Esophagus squamous epithelium (tissue), 5 donors: ENCODE measurements around the gene MOB3B. TPM values are rescaled to one million over a fixed set of nuclear protein-coding genes. Genes with fewer than 3 reads are reported as not detected.

Source experiments
- DNase-seq: peaks from one replicate; lab custom pipeline; 2025; lab: John Stamatoyannopoulos, UW
- H3K27ac ChIP-seq, 4 donors: fragments of 200-600 bp; sonication (generic); one replicate each; pipeline ENCODE4 v1.5.1; 2016 to 2019; ENCODE audit warnings: mild to moderate bottlenecking in 1 of 4
- H3K27me3 ChIP-seq, 4 donors: fragments of 200-600 bp; sonication (generic); 1 replicate in 3 of 4; 2 replicates in 1 of 4; pipeline versions ENCODE4 v1.5.1 to v1.6.0; 2017 to 2021; ENCODE audit warnings: antibody characterized with exemption in 1 of 4
- H3K36me3 ChIP-seq, 3 donors: fragments of 200-600 bp; sonication (generic); one replicate each; pipeline ENCODE4 v1.5.1; 2016 to 2019
- H3K4me1 ChIP-seq, 3 donors: fragments of 200-600 bp; sonication (generic); one replicate each; pipeline ENCODE4 v1.5.1; 2017 to 2019
- H3K4me3 ChIP-seq, 4 donors: fragments of 200-600 bp; sonication (generic); 1 replicate in 3 of 4; 2 replicates in 1 of 4; pipeline ENCODE4 v1.5.1; 2016 to 2019; ENCODE audit warnings: mild to moderate bottlenecking in 2 of 4, moderate library complexity in 1 of 4
- H3K9me3 ChIP-seq, 3 donors: fragments of 200-600 bp; sonication (generic); one replicate each; pipeline ENCODE4 v1.5.1; 2016 to 2019
- POLR2A ChIP-seq, 4 donors: fragments of 450-650 bp; IDR thresholded peaks; one replicate each; pipeline ENCODE4 v1.6.1; 2017; ENCODE audit warnings: antibody characterized with exemption in 4 of 4, mild to moderate bottlenecking in 4 of 4, moderate library complexity in 3 of 4
- WGBS, 2 donors: methylation state at CpG; one replicate each; pipeline ENCODE4 v1.1.5; 2018; 5-methylcytosine and 5-hydroxymethylcytosine counted together
- intact Hi-C: fragments of 100-400 bp; cut with DNase I; formaldehyde crosslinking; loops from one replicate; pipeline ENCODE4 v1.15.0; 2022
- total RNA-seq, 4 donors: library from RNA; depleted of rRNA; stranded (reverse); fragments of >200 nt; gene quantifications; one replicate each; pipeline ENCODE4 v1.1.0, GENCODE V29; 2016
- TF ChIP-seq, protein P1 (sequence below), 6 experiments: fragments of 450-650 bp in 4 of 6; fragments of 200-600 bp in 2 of 6; sonication (generic) in 2 of 6; IDR thresholded peaks; one replicate each; pipeline ENCODE4 v1.5.1; 2016 to 2019; ENCODE audit warnings: antibody characterized with exemption in 6 of 6, mild to moderate bottlenecking in 4 of 6, moderate library complexity in 4 of 6
- donor health status: DM: yes; HTN: yes; CAD: no.

MOB3B gene
- total RNA-seq, 4 donors from 2014 or later, result 2.2 to 7.6 (median 5.2) TPM

DNA sequence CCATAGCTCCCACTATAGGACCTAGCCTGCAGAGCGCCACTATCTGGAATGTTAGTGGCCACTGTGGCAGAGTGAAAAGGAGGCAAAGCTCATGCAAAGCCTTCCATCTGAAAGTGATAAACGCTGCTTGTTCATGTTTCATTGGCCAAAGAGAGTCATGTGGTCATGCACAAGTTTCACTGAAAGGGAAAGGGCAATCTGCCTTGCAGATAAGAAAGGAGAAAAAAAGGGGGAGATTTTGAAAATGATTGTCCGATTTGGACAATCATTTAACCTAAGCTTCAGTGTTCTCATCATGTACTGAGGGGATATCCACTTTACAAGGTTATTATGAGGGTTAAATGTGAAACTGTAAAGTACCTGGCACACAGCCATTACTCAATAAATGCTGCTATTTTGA lies 9.0 kb upstream of the MOB3B start:
- peaks cover 12 to 54% (median 29%) of the 10 kb centered on the region in 3 donors for H3K4me1 ChIP-seq
- TF ChIP-seq, protein P1, sequence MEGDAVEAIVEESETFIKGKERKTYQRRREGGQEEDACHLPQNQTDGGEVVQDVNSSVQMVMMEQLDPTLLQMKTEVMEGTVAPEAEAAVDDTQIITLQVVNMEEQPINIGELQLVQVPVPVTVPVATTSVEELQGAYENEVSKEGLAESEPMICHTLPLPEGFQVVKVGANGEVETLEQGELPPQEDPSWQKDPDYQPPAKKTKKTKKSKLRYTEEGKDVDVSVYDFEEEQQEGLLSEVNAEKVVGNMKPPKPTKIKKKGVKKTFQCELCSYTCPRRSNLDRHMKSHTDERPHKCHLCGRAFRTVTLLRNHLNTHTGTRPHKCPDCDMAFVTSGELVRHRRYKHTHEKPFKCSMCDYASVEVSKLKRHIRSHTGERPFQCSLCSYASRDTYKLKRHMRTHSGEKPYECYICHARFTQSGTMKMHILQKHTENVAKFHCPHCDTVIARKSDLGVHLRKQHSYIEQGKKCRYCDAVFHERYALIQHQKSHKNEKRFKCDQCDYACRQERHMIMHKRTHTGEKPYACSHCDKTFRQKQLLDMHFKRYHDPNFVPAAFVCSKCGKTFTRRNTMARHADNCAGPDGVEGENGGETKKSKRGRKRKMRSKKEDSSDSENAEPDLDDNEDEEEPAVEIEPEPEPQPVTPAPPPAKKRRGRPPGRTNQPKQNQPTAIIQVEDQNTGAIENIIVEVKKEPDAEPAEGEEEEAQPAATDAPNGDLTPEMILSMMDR (IDR thresholded peaks at IDR 0.05), result no peak
- TF ChIP-seq POLR2A (IDR thresholded peaks at IDR 0.05), result no peak

DNA sequence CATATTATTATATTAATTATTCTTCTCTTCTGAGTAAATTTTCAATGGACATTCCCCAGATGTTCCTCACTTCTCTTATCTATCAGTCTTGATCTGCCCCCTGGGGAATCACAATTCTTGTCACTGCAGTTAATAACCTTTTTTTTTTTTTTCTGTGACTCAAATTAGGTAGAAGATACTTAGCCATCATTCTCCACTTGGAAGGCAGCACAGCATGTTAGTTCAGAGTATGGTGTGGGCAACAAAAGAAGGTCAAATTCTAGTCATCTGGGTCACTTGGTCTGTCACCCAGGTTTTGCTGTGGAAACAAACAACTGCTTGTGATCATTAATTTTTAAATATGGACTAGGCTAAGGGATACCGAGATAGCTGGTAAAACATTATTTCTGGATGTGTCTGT lies 8.1 kb upstream of the MOB3B start:
- Histone ChIP-seq H3K4me1 (peaks cover 12 to 62% (median 29%) of the 10 kb centered on the region in 3 donors), H3K27me3 (no peaks in the 10 kb centered on the region), H3K36me3 (no peaks in the 10 kb centered on the region), H3K27ac (peak overlapping the region in 2 of 4 donors; percentile 6 to 88), H3K9me3 (no peaks in the 10 kb centered on the region), H3K4me3 (no peak overlapping the region)
- DNase-seq, result no peak
- 90 to 100% methylated on average over 1 of the region's 1 CpG for WGBS, 2 donors
- intact Hi-C loops, result loop anchor here (5.0 kb wide), 1 partner anchor 205 kb away; no protein-coding TSS in a partner anchor
- TF ChIP-seq POLR2A (IDR thresholded peaks at IDR 0.05), result no peak
- TF ChIP-seq, protein P1 (IDR thresholded peaks at IDR 0.05), result no peak

More for the DNA sequence above, 9.0 kb upstream of the MOB3B start:
- Histone ChIP-seq H3K4me3 (no peak overlapping the region), H3K27me3 (no peaks in the 10 kb centered on the region), H3K9me3 (no peaks in the 10 kb centered on the region), H3K36me3 (peaks cover 0 to under 1% (median 0%) of the 10 kb centered on the region in 3 donors), H3K27ac (peak overlapping the region in 3 of 4 donors; percentile 7 to 88 (median 77))
- 86 to 95% methylated on average over 3 of the region's 3 CpGs for WGBS, 2 donors
- no peak for DNase-seq
- intact Hi-C loops, result loop anchor here (5.0 kb wide), 1 partner anchor 206 kb away; no protein-coding TSS in a partner anchor

DNA sequence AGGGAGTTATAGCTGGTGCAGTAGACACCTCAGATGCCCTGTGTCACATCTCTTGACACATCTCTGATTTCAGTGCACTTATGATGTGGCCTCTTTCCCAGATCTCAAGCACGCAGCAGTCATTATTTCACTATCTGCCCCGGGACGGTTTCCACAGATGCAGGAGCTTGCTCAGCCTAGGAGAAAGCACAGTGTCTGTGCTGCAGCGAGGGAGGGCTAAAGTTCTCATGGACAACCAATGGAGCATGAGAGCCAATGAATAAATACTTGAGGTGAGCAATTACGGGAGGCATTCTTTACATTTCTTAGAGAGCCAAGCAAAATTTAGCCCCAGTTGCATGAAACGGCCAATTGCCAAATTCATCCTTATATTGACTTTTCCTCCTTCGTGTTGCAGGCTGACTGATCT lies 7.4 kb upstream of the MOB3B start:
- WGBS, 2 donors, result 36 to 71% methylated on average over 7 of the region's 7 CpGs
- DNase-seq, result no peak
- Histone ChIP-seq H3K4me1 (peaks cover 12 to 56% (median 29%) of the 10 kb centered on the region in 3 donors), H3K36me3 (no peaks in the 10 kb centered on the region), H3K4me3 (no peak overlapping the region), H3K27me3 (no peaks in the 10 kb centered on the region), H3K27ac (no peak overlapping the region), H3K9me3 (no peaks in the 10 kb centered on the region)
- intact Hi-C loops, result loop anchor here (5.0 kb wide), 1 partner anchor 205 kb away; no protein-coding TSS in a partner anchor
- TF ChIP-seq, protein P1 (IDR thresholded peaks at IDR 0.05), result no peak
- no peak for TF ChIP-seq POLR2A (IDR thresholded peaks at IDR 0.05)

DNA sequence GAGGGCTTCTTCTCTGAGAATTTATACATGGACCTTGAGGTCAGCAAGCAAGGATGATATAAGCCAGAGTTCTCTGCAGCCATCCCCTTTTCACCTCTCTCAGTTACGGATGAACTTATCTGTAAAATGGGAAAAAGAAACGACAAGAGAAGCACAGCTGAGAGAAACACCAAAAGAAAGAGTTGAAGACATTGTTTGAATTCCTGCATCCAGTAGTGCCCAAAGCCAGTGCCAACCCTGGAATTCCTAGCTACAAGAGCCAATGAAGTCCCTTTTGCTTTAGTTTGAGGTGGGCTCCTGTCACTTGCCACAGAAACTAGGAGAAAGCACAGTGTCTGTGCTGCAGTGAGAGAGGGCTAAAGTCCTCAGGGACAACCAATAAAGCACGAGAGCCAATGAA lies 6.6 kb upstream of the MOB3B start:
- Histone ChIP-seq H3K9me3 (no peaks in the 10 kb centered on the region), H3K27me3 (no peaks in the 10 kb centered on the region), H3K4me1 (peaks cover 12 to 48% (median 29%) of the 10 kb centered on the region in 3 donors), H3K4me3 (no peak overlapping the region), H3K36me3 (no peaks in the 10 kb centered on the region), H3K27ac (no peak overlapping the region)
- WGBS, 2 donors, result 89 to 93% methylated on average over 3 of the region's 3 CpGs
- no peak for TF ChIP-seq POLR2A (IDR thresholded peaks at IDR 0.05)
- TF ChIP-seq, protein P1 (IDR thresholded peaks at IDR 0.05), result no peak
- DNase-seq, result no peak
- intact Hi-C loops, result loop anchor here (5.0 kb wide), 1 partner anchor 204 kb away; no protein-coding TSS in a partner anchor

DNA sequence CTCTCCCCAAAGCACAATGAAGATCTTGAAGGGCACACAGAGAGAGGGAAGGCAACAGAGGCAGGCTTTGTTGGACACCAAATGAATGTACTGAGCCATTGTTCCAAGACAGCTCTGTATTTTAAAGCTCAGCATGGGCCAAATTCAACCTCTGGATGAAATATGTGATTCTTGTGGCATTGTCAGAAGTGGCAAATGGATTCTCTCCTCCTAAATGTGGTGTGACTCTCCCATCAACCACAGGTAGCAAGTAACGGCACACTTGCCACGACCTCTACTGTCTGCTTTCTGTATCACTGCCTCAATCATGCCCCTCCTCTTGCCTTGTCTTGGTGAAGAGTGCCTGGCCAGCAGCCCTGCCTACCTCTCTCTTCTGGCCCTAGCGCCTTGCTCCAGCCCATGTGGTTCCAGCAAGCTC lies 6.1 kb upstream of the MOB3B start:
- intact Hi-C loops, result loop anchor here (5.0 kb wide), 1 partner anchor 203 kb away; no protein-coding TSS in a partner anchor
- WGBS, 2 donors, result 84 to 88% methylated on average over 3 of the region's 3 CpGs
- Histone ChIP-seq H3K36me3 (no peaks in the 10 kb centered on the region), H3K27ac (peak overlapping the region in 1 of 4 donors; percentile 12), H3K4me1 (peaks cover 12 to 43% (median 25%) of the 10 kb centered on the region in 3 donors), H3K9me3 (no peaks in the 10 kb centered on the region), H3K27me3 (no peaks in the 10 kb centered on the region), H3K4me3 (no peak overlapping the region)
- no peak for DNase-seq
- no peak for TF ChIP-seq POLR2A (IDR thresholded peaks at IDR 0.05)
- TF ChIP-seq, protein P1 (IDR thresholded peaks at IDR 0.05), result no peak
